Fibroblast of mammary gland (primary cell): Measurements from ENCODE around the gene PSMD2.

Experiments
- DNase-seq: peaks from one replicate; pipeline ENCODE4 v3.0.0-alpha.2; 2010; ENCODE audit warnings: low read depth
- H3K4me3 ChIP-seq: 2 replicates; pipeline ENCODE4 v1.5.1; 2011; ENCODE audit warnings: low read depth, mild to moderate bottlenecking, low read length, moderate library complexity; ENCODE audit not compliant: control insufficient read depth
- TF ChIP-seq, protein P1 (sequence below): conservative IDR thresholded peaks from 2 replicates; pipeline ENCODE4 v1.5.1; 2011; ENCODE audit warnings: low read depth, low read length, inconsistent platforms; ENCODE audit not compliant: control insufficient read depth, insufficient read depth

Gene PSMD2

DNA sequence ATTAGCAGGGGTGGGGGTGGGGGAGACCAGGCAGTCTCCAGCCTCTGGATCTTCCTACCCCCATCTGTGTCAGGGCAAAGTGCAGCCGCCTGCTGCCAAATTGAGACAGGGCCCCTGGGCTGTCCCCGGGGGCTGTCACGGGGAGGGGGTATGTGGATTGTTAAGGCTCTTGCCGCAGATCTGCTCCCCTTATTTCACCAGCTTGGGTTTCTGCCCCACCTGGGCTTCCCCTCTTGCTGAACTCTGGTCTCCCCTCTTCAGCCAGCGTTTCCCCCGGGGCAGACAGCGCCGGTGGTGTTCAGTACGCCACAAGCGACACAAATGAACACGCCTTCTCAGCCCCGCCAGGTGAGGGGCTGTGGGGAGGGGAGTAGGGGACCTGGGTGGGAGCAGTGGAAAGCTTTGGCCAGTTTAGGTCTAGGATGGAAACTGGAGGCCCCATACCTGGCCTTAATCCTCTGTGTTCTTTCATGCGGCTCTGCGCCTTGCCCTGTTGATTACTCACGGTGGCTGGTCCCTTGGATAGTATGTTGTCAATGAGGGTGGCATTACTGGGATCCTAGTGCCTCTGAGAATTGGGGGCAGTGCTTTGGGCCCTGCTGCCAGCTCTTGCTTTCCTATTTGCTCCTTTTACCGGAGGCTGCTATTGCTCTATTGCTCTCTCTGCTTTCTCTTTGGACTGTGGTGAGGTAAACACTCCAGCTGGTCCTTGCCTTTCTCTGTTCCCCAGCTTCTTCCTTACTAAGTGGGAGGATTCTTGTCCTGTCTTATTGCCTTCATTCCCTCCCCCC lies 17.0 kb downstream of the PSMD2 start:
- peak overlapping the region; percentile 91 for H3K4me3 ChIP-seq
- TF ChIP-seq, protein P1, sequence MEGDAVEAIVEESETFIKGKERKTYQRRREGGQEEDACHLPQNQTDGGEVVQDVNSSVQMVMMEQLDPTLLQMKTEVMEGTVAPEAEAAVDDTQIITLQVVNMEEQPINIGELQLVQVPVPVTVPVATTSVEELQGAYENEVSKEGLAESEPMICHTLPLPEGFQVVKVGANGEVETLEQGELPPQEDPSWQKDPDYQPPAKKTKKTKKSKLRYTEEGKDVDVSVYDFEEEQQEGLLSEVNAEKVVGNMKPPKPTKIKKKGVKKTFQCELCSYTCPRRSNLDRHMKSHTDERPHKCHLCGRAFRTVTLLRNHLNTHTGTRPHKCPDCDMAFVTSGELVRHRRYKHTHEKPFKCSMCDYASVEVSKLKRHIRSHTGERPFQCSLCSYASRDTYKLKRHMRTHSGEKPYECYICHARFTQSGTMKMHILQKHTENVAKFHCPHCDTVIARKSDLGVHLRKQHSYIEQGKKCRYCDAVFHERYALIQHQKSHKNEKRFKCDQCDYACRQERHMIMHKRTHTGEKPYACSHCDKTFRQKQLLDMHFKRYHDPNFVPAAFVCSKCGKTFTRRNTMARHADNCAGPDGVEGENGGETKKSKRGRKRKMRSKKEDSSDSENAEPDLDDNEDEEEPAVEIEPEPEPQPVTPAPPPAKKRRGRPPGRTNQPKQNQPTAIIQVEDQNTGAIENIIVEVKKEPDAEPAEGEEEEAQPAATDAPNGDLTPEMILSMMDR, result no peak
- DNase-seq, result no peak

DNA sequence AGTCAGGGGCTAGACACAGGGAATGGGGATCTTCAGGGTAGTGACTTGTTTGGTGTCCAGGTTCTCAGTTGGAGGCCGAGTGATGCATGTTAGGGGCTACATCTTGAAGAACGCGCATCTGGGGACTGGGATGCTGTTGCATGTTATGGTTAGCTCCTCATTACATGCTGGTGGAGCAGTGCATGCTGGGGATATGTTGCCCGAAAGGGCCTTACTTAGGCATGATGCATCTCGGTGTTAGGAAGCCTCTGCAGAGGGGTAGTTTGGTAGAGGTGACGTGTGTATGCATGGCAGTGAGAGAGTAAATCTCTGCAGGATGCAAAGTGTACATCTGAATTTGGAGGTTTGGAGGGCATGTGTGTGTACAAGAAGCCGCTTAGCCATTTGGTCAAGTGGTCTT lies 17.8 kb downstream of the PSMD2 start:
- peak overlapping the region; percentile 91 for H3K4me3 ChIP-seq
- DNase-seq, result peak; percentile 42
- TF ChIP-seq, protein P1, result no peak

DNA sequence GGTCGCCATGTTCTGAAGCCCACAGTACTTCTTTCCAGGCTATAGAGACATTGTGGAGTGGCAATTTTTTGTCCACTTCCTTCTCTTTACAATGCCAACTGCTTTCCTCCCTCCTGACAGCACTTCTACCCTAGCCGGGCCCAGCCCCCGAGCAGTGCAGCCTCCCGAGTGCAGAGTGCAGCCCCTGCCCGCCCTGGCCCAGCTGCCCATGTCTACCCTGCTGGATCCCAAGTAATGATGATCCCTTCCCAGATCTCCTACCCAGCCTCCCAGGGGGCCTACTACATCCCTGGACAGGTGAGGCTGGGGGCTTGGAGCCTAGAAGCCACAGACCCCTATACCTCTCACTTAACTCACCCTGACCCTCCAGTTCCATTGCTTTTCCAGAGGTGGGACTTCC lies 18.2 kb downstream of the PSMD2 start:
- TF ChIP-seq, protein P1, result no peak
- no peak for DNase-seq
- H3K4me3 ChIP-seq, result peak overlapping the region; percentile 91

DNA sequence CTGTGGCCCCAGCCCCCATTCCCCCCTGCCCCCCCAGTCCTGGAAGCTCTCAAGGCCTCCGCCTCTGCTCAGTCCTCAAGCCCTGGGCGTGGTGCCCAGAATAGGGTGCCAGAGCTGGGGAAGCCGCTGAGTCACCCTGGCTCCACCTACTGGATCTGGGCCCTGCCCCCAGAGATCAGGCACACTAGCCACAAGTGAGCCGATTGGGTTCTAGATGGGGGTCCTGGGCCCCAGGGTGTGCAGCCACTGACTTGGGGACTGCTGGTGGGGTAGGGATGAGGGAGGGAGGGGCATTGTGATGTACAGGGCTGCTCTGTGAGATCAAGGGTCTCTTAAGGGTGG lies 21.0 kb downstream of the PSMD2 start:
- H3K4me3 ChIP-seq, result peak overlapping the region; percentile 27
- peak; percentile 98 for DNase-seq
- TF ChIP-seq, protein P1, result no peak

DNA sequence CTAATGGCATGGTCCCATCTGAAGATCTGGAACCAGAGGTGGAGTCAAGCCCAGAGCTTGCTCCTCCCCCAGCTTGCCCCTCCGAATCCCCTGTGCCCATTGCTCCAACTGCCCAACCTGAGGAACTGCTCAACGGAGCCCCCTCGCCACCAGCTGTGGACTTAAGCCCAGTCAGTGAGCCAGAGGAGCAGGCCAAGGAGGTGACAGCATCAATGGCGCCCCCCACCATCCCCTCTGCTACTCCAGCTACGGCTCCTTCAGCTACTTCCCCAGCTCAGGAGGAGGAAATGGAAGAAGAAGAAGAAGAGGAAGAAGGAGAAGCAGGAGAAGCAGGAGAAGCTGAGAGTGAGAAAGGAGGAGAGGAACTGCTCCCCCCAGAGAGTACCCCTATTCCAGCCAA lies 22.6 kb downstream of the PSMD2 start:
- DNase-seq, result no peak
- TF ChIP-seq, protein P1, result no peak
- no peak overlapping the region for H3K4me3 ChIP-seq

DNA sequence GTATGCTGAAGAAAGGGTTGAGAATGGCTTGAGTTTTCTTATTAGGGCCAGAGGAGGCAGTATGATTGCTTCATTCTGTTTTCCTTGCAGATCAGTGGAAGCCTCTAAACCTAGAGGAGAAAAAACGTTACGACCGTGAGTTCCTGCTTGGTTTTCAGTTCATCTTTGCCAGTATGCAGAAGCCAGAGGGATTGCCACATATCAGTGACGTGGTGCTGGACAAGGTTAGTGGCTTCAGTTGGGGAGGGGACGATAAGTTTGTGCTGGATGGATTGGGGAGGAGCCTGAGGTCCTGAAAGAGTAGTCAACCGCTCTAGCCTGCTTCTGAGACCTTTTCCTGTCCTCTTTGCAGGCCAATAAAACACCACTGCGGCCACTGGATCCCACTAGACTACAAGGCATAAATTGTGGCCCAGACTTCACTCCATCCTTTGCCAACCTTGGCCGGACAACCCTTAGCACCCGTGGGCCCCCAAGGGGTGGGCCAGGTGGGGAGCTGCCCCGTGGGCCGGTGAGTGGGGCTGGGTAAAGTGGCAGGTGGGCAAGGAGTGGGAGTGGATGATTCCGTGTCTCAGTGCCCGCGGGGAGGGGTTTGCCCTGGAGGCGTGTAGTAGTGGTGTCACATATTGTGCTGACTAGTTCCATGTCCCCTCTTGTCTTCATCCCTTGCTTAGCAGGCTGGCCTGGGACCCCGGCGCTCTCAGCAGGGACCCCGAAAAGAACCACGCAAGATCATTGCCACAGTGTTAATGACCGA lies 23.9 kb downstream of the PSMD2 start:
- H3K4me3 ChIP-seq, result no peak overlapping the region
- TF ChIP-seq, protein P1, result no peak
- peak; percentile 90 for DNase-seq
